MV-4-11 (cell line): ENCODE data around the gene SS18.
"Not testable (repeated sequence)": the region's sequence is repeated elsewhere in the genome, so short reads cannot be mapped to it uniquely, and the experiment has no call there.

Source experiments
- DNase-seq: peaks from one replicate; lab custom pipeline; 2025; lab: John Stamatoyannopoulos, UW

Gene SS18

GRCh38 chr18:26090130-26091046 is at the start of gene SS18:
TSS of gene SS18 (minus strand) at chr18:26090613. CDS start at chr18:26090569, 44 bp downstream.
- peak; percentile 89 for DNase-seq

- no peak for DNase-seq
Observed at GRCh38 chr18:26135548-26135947, 45.1 kb upstream of the SS18 start.

DNA sequence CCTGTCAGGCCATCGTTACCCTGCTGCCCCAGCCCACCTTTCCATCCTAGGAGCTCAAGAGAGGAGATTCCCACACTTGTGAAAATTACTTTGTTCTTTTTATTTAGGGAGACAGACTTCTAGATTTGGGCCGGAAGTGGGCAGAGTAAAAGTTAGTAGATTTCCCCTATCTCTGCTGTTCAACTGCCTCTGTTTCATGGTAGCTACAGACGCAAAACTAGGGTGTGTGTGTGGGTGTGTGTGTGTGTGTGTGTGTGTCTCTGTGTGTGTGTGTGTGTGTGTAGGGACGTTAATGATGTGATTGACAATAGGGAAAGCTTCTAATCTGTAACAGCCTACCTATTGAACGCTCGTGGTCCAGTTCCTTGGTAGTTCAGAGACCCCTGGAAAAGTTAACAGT is 43.7 kb upstream of the SS18 start:
- DNase-seq, result no peak

GRCh38 chr18:26133652-26134051 is 43.2 kb upstream of the SS18 start, which contains the start of gene PSMA8:
TSS of gene PSMA8 (plus strand) at chr18:26133869. CDS start at chr18:26133966, 97 bp downstream.
- DNase-seq, result peak; percentile 77

DNA sequence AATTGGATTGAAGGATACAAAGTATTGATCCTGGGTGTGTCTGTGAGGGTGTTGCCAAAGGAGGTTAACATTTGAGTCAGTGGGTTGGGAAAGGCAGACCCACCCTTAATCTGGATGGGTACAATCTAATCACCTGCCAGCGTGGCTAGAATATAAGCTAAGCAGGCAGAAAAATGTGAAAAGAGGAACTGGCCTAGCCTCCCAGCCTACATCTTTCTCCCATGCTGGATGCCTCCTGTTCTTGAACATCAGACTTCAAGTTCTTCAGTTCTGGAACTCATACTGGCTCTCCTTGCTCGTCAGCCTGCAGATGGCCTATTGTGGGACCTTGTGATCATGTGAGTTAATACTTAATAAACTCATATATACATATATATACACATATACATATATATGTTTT is 37.8 kb upstream of the SS18 start:
- DNase-seq, result not testable (repeated sequence)

DNA sequence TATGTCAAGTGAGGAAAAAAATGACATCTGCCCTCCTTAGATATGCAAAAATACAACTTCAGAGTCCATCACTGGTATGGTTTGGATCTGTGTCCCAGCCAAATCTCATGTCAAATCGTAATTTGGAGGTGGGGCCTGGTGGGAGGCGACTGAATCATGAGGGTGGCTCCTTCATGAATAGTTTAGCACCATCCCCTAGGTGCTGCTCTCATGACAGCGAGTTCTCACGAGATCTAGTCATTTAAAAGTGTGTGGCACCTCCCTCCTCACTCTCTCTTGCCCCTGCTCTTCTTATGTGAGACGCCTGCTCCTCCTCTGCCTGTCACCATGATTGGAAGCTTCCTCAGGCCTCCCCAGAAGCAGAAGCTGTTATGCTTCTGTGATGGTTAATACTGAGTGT is 37.4 kb upstream of the SS18 start:
- no peak for DNase-seq

- not testable (repeated sequence) for DNase-seq
Observed at GRCh38 chr18:26121994-26122393, 31.6 kb upstream of the SS18 start.

- no peak for DNase-seq
Observed at GRCh38 chr18:26121476-26121875, 31.1 kb upstream of the SS18 start.

DNA sequence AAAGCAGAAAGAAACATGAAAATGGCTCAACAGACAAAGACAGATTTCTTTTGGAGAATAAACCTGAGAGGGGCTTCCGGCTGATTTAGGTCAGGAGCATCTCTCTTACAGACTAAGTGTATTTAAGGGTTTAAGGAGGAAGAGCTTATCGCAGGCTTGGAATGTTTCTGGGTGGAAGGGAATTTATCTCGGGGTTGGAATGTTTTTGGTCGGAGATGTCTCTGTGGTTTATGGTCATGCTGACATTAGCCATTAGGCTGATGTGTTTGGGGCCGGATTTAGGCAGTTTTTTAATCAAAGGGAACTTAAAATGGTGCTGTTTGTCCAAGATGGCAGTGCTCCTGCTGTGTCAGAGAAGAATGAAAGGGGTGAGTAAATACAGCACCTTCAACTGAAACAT is 28.8 kb upstream of the SS18 start:
- DNase-seq, result no peak

- no peak for DNase-seq
Observed at GRCh38 chr18:26104035-26104434, 13.6 kb upstream of the SS18 start.

GRCh38 chr18:26103579-26103978 is 13.2 kb upstream of the SS18 start:
- DNase-seq, result no peak

- no peak for DNase-seq
Observed at GRCh38 chr18:26097563-26097962, 7.2 kb upstream of the SS18 start.

- peak; percentile 8 for DNase-seq
Observed at GRCh38 chr18:26096852-26097251, 6.4 kb upstream of the SS18 start.

DNA sequence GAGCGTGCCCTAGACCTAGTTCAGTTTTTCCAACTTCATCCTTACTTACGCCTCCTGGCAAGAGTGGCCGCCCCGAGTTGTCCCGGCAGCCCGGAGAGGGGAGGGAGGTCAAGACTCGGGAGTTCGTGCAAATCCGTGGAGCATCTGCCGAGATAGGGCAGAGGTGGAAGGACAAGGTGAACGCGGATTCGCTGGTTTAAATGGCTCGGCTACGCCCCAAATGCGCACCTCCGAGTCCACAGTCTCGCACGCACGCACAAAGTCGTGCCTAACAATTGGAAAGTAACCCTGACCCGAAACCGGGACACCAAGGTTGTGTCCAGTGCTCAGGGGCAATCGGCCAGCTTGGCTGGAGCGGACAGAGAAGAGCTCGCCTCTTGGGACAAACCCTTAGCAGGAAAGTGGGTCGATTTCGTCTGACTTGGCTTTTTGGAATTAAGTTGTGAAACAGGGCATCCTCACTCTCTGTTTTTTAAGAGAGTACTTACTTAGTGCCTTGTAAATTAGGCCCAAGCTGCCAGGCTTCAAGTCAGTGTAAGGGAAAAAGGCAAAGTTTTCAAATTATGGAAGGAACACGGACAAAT is 726 bp upstream of the SS18 start:
- DNase-seq, result no peak

DNA sequence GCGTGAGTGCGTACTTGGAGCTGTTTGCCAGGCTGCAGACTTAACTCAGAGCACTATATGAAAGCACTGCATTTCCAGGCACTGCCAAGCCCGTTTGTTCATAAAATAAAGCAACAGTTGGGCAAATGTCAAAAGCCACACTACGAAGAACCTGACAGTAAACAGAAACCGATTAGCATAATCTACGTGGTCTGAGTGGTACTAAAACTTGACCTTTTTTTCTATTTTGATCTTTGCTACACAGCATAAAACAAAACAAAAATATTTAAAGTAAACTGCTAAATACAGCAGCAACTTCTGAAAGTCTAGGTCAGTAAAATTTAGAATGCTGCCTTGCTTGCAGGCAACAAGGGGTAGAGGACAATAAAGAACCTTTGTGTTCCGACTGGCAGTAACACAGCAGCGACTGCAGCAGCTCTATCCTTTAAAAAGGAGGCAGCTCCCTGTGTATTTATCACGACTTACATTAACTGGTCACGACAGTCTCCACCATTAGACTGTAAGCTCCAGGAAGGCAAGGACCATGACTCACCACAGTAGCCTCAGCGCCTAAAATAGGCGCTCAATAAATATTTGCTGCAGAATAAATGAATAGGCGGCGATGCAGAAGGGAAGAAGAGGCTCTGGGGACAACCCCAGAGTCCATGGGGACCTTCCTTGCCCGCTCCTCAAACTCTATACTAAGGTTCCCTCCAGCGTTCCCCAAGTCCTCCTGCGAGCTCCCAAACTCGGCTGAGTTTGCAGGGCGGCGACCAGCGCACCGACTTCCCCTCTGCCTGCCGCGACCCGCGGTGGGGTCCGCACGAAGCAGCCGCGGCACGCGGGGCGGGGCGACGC is 902 bp downstream of the SS18 start:
- DNase-seq, result peak; percentile 43

- no peak for DNase-seq
Observed at GRCh38 chr18:26088487-26088886, 1.9 kb downstream of the SS18 start.

DNA sequence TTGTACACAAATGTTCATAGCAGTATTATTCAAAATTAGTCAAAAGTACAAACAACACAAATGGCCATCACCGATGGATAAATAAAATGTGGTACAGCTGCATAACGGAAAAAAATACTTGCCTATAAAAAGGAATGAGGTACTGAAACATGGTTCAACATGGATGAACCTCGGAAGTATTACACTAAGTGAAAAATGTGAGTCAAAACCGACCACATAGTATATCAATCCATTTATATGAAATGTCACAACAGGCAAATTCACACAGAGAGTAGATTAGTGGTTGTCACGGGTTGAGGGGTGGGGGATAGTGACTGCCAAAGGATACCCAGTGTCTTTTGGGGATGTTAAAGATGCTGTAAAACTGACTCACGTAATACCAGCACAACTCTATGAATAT is 3.5 kb downstream of the SS18 start:
- DNase-seq, result peak; percentile 75

DNA sequence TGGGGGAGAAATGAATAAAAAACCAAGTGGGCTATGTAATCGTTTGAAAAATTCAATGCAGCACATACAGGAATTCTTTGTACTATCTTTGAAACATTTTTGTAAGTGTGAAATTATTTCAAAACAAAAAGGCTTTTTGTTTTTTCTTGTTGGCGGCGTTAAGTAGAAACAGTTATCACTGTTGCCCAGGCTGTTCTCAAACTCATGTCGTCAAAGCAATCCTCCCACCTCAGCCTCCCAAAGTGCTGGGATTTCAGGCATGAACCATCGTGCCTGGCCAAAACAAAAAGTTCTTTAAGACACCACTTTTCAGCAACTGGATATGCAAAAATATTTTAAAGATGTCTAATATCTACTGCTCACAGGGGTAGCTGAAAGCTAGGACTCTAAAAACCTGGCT is 5.4 kb downstream of the SS18 start:
- no peak for DNase-seq

DNA sequence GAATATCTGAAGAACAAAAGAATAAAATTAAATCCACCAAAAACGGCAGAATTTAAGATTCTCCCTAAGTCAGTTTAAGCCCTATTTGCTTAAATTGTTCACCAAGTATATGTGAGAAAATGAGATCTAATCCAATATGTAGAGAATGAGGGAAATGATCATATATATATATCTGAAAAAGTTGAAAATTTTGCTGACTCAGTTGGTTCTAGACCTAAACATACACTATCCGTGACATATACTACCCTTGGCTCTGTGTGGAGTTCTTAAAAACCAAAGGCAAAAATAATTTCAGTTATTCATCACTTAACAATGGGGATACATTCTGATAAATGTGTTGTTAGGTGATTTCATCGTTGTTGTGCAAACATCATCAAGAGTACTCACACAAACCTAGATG is 7.3 kb downstream of the SS18 start:
- no peak for DNase-seq

GRCh38 chr18:26082475-26082874 is 7.9 kb downstream of the SS18 start:
- no peak for DNase-seq

GRCh38 chr18:26074246-26074645 is 16.2 kb downstream of the SS18 start:
- DNase-seq, result peak; percentile 8

DNA sequence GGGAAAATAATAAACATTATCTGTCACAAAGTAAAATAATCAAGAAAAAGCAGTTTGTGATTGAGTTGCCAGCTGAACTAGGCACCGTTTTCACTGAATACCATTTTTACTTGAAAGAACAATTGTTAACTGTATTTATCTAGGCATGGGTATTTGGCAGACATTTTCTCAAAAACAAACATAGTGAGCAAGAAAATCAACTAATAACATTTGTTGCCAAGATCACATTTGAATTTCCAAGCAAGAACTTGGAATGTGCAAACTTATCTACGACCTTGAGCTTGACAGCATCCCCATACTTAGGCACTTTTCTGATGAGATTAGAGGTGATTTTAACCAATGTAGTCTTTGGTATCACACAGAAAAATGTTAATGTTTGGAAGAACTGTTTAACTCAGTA is 16.7 kb downstream of the SS18 start:
- DNase-seq, result no peak

DNA sequence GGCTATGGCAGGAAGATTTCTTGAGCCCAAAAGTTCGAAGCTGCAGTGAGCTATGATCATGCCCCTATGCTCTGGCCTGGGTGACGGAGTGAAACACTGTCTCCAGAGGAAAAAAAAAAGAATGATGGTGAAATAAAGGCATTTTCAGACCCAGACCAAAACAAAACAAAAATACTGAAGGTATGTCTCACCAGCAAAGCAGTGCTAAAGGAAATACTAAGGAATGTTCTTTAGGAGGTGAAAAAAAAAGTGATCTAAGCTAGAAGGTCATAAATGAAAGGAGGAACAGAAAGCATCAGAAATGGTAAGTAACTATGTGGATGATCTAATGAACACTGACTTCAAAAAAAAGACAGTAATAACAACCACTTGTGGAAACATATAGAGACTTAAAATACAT is 18.7 kb downstream of the SS18 start:
- peak; percentile 36 for DNase-seq
